Tibial nerve (tissue), 4 donors: ENCODE measurements around the gene C17orf75.

ENCODE experiments used
- EP300 ChIP-seq, 2 donors: sonication (generic); formaldehyde crosslinking; IDR thresholded peaks; one replicate each; pipeline ENCODE4 v1.6.1; 2017; ENCODE audit warnings: antibody characterized with exemption in 2 of 2, mild to moderate bottlenecking in 1 of 2
- POLR2A ChIP-seq, 2 donors: fragments of 450-650 bp; IDR thresholded peaks; one replicate each; pipeline ENCODE4 v1.6.1; 2017; ENCODE audit warnings: antibody characterized with exemption in 2 of 2, mild to moderate bottlenecking in 2 of 2, moderate library complexity in 2 of 2
- TF ChIP-seq, protein P1 (sequence below), 5 experiments: fragments of 200-600 bp in 3 of 5; fragments of 450-650 bp in 2 of 5; sonication (generic) in 3 of 5; IDR thresholded peaks; one replicate each; pipeline ENCODE4 v1.5.1; 2016 to 2019; ENCODE audit warnings: antibody characterized with exemption in 5 of 5, mild to moderate bottlenecking in 3 of 5, moderate library complexity in 2 of 5

- TF ChIP-seq, protein P1, sequence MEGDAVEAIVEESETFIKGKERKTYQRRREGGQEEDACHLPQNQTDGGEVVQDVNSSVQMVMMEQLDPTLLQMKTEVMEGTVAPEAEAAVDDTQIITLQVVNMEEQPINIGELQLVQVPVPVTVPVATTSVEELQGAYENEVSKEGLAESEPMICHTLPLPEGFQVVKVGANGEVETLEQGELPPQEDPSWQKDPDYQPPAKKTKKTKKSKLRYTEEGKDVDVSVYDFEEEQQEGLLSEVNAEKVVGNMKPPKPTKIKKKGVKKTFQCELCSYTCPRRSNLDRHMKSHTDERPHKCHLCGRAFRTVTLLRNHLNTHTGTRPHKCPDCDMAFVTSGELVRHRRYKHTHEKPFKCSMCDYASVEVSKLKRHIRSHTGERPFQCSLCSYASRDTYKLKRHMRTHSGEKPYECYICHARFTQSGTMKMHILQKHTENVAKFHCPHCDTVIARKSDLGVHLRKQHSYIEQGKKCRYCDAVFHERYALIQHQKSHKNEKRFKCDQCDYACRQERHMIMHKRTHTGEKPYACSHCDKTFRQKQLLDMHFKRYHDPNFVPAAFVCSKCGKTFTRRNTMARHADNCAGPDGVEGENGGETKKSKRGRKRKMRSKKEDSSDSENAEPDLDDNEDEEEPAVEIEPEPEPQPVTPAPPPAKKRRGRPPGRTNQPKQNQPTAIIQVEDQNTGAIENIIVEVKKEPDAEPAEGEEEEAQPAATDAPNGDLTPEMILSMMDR (IDR thresholded peaks at IDR 0.05), result no peak
- TF ChIP-seq POLR2A (IDR thresholded peaks at IDR 0.05), result no peak
- no peak for TF ChIP-seq EP300 (IDR thresholded peaks at IDR 0.05)
Measured at GRCh38 chr17:32345951-32346600, 4.1 kb upstream of the C17orf75 start.
